Measurements from ENCODE around the gene MOB2.

DNA sequence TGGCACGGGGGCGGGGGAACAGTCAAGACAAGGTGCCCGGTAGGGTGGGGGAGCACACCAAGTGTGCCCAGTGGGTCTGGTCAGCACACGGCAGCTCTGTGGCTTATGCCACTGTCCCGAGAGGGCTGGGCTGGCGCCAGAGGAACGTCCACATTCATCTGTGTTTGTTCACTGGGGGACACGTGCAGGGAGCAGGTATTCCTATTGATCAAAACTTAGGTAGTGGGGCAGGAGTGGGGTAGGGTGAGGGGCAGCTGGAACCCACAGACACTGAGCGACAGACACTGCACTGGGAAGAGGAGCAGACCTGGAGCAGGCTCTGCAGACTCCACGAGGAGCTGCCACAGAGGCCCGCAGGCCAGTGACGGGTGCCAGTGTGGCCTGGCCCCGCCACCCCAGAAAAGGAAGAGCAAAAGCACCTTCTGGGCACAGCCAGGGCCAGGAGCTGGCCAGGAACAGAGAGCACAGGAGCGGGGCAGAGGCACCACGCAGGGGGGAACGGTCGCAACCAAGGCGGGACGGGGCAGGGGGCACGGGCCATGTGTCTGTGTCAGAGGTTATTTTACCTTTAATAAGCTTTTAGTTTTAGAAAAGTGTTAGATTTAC is 2.1 kb upstream of the MOB2 start:
- TF ChIP-seq, protein P1, sequence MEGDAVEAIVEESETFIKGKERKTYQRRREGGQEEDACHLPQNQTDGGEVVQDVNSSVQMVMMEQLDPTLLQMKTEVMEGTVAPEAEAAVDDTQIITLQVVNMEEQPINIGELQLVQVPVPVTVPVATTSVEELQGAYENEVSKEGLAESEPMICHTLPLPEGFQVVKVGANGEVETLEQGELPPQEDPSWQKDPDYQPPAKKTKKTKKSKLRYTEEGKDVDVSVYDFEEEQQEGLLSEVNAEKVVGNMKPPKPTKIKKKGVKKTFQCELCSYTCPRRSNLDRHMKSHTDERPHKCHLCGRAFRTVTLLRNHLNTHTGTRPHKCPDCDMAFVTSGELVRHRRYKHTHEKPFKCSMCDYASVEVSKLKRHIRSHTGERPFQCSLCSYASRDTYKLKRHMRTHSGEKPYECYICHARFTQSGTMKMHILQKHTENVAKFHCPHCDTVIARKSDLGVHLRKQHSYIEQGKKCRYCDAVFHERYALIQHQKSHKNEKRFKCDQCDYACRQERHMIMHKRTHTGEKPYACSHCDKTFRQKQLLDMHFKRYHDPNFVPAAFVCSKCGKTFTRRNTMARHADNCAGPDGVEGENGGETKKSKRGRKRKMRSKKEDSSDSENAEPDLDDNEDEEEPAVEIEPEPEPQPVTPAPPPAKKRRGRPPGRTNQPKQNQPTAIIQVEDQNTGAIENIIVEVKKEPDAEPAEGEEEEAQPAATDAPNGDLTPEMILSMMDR (IDR thresholded peaks at IDR 0.05): no peak
- TF ChIP-seq POLR2AphosphoS5 (IDR thresholded peaks at IDR 0.05): no peak

Measured in prostate gland (tissue), 2 donors.